GM21390 (cell line): Measurements from ENCODE around the gene PRKD1.

Experiments used
- ATAC-seq: cut with Tn5 transposase; IDR thresholded peaks from one replicate; pipeline ENCODE4 v1.9.1; 2021; ENCODE audit not compliant: unreplicated experiment

Gene PRKD1

DNA sequence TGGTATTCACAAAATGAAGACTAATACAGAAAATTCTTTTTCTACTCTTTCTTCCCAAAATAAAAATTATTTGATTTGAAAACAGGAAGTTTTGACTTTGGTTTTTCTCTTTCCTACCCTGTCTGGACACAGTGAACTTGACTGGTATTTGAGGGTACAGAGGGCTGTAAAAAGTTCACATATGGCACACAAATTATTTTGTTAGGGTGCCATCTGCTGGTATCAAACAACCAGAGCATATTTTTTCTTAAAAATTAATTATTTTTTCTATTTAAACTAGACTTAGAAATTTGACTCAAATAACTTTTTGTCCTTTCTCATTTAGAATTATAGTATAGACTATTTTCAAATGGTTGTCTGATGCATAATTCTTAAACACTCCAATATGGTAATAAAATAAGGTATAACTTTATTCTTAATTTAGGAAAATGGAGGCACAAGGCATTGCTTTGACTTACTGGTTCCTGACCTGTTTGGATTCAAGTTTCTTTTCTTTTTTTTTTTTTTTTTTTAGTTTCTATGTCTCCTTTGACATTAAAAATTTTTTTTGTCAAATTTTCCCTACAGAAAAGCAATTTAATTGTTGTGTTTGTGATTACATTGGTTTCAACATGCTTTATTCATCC is 390.6 kb downstream of the PRKD1 start:
- ATAC-seq = no peak

DNA sequence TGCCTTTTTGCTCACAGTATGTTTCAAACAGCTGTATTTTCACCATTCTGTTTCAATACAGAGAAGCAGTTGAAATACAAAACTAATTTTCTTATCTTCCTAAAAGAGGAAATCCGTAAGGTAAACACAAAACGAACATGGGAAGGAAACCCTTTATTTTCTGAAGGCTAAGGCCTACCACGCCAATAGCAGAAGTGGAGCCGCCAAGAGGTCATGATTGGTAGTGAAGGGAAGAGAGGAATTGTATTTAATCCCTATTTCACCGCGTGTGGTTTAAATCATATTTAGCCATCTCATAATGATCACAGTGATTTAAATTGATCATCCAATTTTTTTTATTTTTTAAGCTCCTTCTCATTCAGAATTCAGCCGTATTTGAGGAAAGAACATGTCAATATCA is 398.2 kb downstream of the PRKD1 start:
- ATAC-seq = no peak

- no peak for ATAC-seq
These were observed 398.8 kb downstream of the PRKD1 start for GRCh38 chr14:29528889-29529288.

- no peak for ATAC-seq
These were observed 400.4 kb downstream of the PRKD1 start for GRCh38 chr14:29527286-29527685.
